ENCODE measurements around the gene EPB41L4A.

The EPB41L4A gene

GRCh38 chr5:112124788-112125187 is 294.3 kb downstream of the EPB41L4A start:
- TF ChIP-seq YY2 (tag by site-specific recombination; IDR thresholded peaks at IDR 0.05): no peak
- TF ChIP-seq ZSCAN23 (tag by site-specific recombination; IDR thresholded peaks at IDR 0.05): no peak
- no peak for TF ChIP-seq PRDM6 (tag by site-specific recombination; IDR thresholded peaks at IDR 0.05)
- no peak for TF ChIP-seq CTCF (tag by site-specific recombination; IDR thresholded peaks at IDR 0.05)
- TF ChIP-seq ZNF560 (tag by site-specific recombination; IDR thresholded peaks at IDR 0.05; ENCODE audit: borderline replicate concordance): no peak
- TF ChIP-seq ZNF488 (tag by site-specific recombination; IDR thresholded peaks at IDR 0.05): no peak
- no peak for TF ChIP-seq ATF2 (tag by site-specific recombination; IDR thresholded peaks at IDR 0.05; ENCODE audit: low read depth)
- TF ChIP-seq ZNF274 (IDR thresholded peaks at IDR 0.05; ENCODE audit: low read length): no peak
- TF ChIP-seq ZNF274 (tag by site-specific recombination; IDR thresholded peaks at IDR 0.05; ENCODE audit: borderline replicate concordance): no peak
- TF ChIP-seq ZNF776 (tag by site-specific recombination; IDR thresholded peaks at IDR 0.05; ENCODE audit: borderline replicate concordance): no peak
- no peak for TF ChIP-seq PRDM4 (tag by site-specific recombination; IDR thresholded peaks at IDR 0.05)
- ChIA-PET POLR2A (no interaction called here), CTCF (no interaction called here)
- Histone ChIP-seq H3K9me3 (ENCODE audit: control insufficient read depth, insufficient read depth, low read depth, low read length) (no peaks in the 10 kb centered on the region; the same call in 1 of the 2 replicates), H3K4me3 (ENCODE audit: low read depth, low read length) (no peak overlapping the region), H3K4me1 (ENCODE audit: control insufficient read depth, insufficient read depth, low read length) (no peaks in the 10 kb centered on the region), H3K27ac (ENCODE audit: extremely low read depth, low read depth, low read length) (no peak overlapping the region), H3K36me3 (ENCODE audit: control insufficient read depth in 2 of 2, insufficient read depth in 1 of 2, low read length in 2 of 2) (no peaks in the 10 kb centered on the region)

GRCh38 chr5:112123086-112123485 is 296.0 kb downstream of the EPB41L4A start:
- Histone ChIP-seq H3K4me3 (ENCODE audit: low read depth, low read length) (no peak overlapping the region), H3K36me3 (ENCODE audit: control insufficient read depth in 2 of 2, insufficient read depth in 1 of 2, low read length in 2 of 2) (no peaks in the 10 kb centered on the region), H3K4me1 (ENCODE audit: control insufficient read depth, insufficient read depth, low read length) (no peaks in the 10 kb centered on the region), H3K27ac (ENCODE audit: extremely low read depth, low read depth, low read length) (no peak overlapping the region), H3K9me3 (ENCODE audit: control insufficient read depth, insufficient read depth, low read depth, low read length) (no peaks in the 10 kb centered on the region; the same call in 1 of the 2 replicates)
- ChIA-PET POLR2A (no interaction called here), CTCF (no interaction called here)
- TF ChIP-seq ZNF16 (tag by site-specific recombination; IDR thresholded peaks at IDR 0.05; ENCODE audit: low read depth) (no peak), ZNF248 (tag by site-specific recombination; IDR thresholded peaks at IDR 0.05) (no peak), KLF9 (tag by site-specific recombination; IDR thresholded peaks at IDR 0.05; ENCODE audit: low read depth) (no peak), PRDM4 (tag by site-specific recombination; IDR thresholded peaks at IDR 0.05) (no peak), ZNF280D (tag by site-specific recombination; IDR thresholded peaks at IDR 0.05) (no peak), ZNF549 (tag by site-specific recombination; IDR thresholded peaks at IDR 0.05) (no peak), ZNF335 (tag by site-specific recombination; conservative IDR thresholded peaks at IDR 0.05) (no peak)

Measured in HEK293 (cell line).